HEK293 (cell line): ENCODE measurements around the gene ZNG1B.
"Not testable (repeated sequence)": the region's sequence is repeated elsewhere in the genome, so short reads cannot be mapped to it uniquely, and the experiment has no call there.

ENCODE experiments used
- ZBTB48 ChIP-seq: fragments of 450-650 bp; formaldehyde crosslinking; IDR thresholded peaks from 2 replicates; pipeline ENCODE4 v1.5.1; 2016; ENCODE audit warnings: missing biosample characterization, missing genetic modification characterization
- ZNF10 ChIP-seq: fragments of 450-650 bp; formaldehyde crosslinking; IDR thresholded peaks from 2 replicates; pipeline ENCODE4 v1.5.1; 2017; ENCODE audit warnings: missing biosample characterization, missing genetic modification characterization
- ZNF311 ChIP-seq: fragments of 450-650 bp; formaldehyde crosslinking; IDR thresholded peaks from 2 replicates; pipeline ENCODE4 v1.5.1; 2017; ENCODE audit warnings: missing biosample characterization, missing genetic modification characterization, borderline replicate concordance
- ZNF549 ChIP-seq: fragments of 450-650 bp; IDR thresholded peaks from 2 replicates; pipeline ENCODE4 v1.5.1; 2018; ENCODE audit warnings: missing biosample characterization, missing genetic modification characterization, mild to moderate bottlenecking, inconsistent platforms, moderate library complexity
- TF ChIP-seq, protein P1 (sequence below): fragments of 450-650 bp; formaldehyde crosslinking; IDR thresholded peaks from 2 replicates; pipeline ENCODE4 v1.5.1; 2016; ENCODE audit warnings: missing biosample characterization, missing genetic modification characterization

DNA sequence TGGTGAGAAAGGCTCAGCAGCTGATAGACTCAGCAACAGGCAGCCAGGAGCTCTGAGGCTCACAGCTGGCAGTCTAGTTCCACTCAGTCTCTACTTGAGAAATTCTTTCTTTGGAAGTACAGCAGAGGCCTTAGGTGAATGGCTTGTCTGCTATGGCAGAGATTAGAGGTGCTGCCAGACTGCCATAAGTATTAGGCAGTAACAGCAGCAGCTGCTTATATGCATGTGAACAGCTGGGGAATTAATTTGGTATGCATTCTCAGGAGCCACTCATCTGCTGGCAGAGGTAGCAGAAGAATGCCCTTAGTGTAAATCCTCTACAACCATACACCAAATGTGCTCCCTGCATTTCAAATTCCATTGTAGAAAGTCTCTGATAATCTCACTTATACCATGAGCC lies 28.3 kb downstream of the ZNG1B start:
- TF ChIP-seq ZNF311 (tag by site-specific recombination); ZNF10 (tag by site-specific recombination); ZNF549; ZBTB48 (tag by site-specific recombination): not testable (repeated sequence)
- TF ChIP-seq, protein P1, sequence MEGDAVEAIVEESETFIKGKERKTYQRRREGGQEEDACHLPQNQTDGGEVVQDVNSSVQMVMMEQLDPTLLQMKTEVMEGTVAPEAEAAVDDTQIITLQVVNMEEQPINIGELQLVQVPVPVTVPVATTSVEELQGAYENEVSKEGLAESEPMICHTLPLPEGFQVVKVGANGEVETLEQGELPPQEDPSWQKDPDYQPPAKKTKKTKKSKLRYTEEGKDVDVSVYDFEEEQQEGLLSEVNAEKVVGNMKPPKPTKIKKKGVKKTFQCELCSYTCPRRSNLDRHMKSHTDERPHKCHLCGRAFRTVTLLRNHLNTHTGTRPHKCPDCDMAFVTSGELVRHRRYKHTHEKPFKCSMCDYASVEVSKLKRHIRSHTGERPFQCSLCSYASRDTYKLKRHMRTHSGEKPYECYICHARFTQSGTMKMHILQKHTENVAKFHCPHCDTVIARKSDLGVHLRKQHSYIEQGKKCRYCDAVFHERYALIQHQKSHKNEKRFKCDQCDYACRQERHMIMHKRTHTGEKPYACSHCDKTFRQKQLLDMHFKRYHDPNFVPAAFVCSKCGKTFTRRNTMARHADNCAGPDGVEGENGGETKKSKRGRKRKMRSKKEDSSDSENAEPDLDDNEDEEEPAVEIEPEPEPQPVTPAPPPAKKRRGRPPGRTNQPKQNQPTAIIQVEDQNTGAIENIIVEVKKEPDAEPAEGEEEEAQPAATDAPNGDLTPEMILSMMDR (tag by site-specific recombination), result not testable (repeated sequence)
